Activated CD4-positive, alpha-beta memory T cell treated with anti-CD3 and anti-CD28 coated beads, Interleukin-2, amount 10 ng/mL, durations not matched to agents 7 days and 5 days (primary cell): ENCODE measurements around the gene PSMB11. TPM values are rescaled to one million over a fixed set of nuclear protein-coding genes. Genes with fewer than 3 reads are reported as not detected.
A peak's percentile ranks its signal among the peaks of the same experiment; 100 is the strongest.

Experiments
- CTCF ChIA-PET: fragments of 350-600 bp; sonication (Branson Sonifier 250); formaldehyde crosslinking; loops from one replicate; lab custom pipeline; 2021; ENCODE audit warnings: antibody characterized with exemption, inconsistent platforms; lab: Charles Lee
- POLR2A ChIA-PET: fragments of 350-600 bp; sonication (Branson Sonifier 250); formaldehyde crosslinking; loops from one replicate; lab custom pipeline; 2021; ENCODE audit warnings: antibody characterized with exemption; lab: Charles Lee
- DNase-seq: peaks from one replicate; pipeline ENCODE4 v3.0.0-alpha.2; 2020
- H3K27ac Mint-ChIP-seq: one replicate; pipeline ENCODE4 v1.8.0; 2021; ENCODE audit warnings: mild to moderate bottlenecking, mixed read lengths
- H3K27me3 Mint-ChIP-seq: one replicate; pipeline ENCODE4 v1.8.0; 2021; ENCODE audit warnings: mixed read lengths
- H3K36me3 Mint-ChIP-seq: one replicate; pipeline ENCODE4 v1.8.0; 2021; ENCODE audit warnings: low read depth, mixed read lengths
- H3K4me1 Mint-ChIP-seq: one replicate; pipeline ENCODE4 v1.8.0; 2021; ENCODE audit warnings: mixed read lengths
- H3K4me3 Mint-ChIP-seq: one replicate; pipeline ENCODE4 v1.8.0; 2021; ENCODE audit warnings: mild to moderate bottlenecking, mixed read lengths
- H3K9me3 Mint-ChIP-seq: one replicate; pipeline ENCODE4 v1.8.0; 2021; ENCODE audit warnings: mixed read lengths
- total RNA-seq, 2 experiments: library from RNA; stranded (reverse); gene quantifications; one replicate each; pipeline ENCODE4 v1.2.3, GENCODE V29; 2021

PSMB11 gene
- total RNA-seq, 2 experiments from 2014 or later: not detected

DNA sequence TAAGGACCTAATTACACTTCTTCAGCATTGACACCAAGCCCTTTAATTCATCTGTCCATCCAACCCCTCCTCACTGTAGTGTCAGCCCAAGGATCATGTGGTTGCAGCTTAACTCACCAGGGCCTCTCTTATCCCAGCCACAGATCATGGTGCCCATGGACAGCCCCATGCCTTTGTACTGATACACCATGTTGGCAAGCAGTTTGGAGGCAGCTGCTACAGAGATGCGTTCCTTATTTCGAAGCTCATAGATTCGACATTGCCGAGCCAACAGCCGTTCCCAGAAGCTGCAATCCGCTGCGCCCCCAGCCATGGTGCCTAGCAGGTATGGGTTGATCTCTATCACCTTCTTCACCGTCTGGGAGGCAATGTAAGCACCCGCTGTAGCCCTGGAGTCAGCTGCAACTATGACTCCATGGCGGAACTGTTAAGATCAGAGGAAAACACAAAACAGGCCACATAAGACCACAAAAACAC, 8.7 kb upstream of the PSMB11 start:
- H3K4me1 Mint-ChIP-seq: peaks cover 48% of the 10 kb centered on the region
- no peaks in the 10 kb centered on the region for H3K27me3 Mint-ChIP-seq
- DNase-seq: no peak
- CTCF ChIA-PET: interaction anchor here (0.6 to 2.6 kb wide), 8 partner anchors 25 to 161 kb away, joined by 3 to 16 read pairs (median 6); partner anchors contain the start of genes CDH24 and PRMT5
- peaks cover 36% of the 10 kb centered on the region for H3K36me3 Mint-ChIP-seq
- H3K9me3 Mint-ChIP-seq: no peaks in the 10 kb centered on the region
- peak overlapping the region; percentile 72 for H3K4me3 Mint-ChIP-seq
- H3K27ac Mint-ChIP-seq: peak overlapping the region; percentile 86
- POLR2A ChIA-PET: interaction anchor here (0.6 to 2.6 kb wide), 5 partner anchors 8 to 205 kb away, joined by 3 to 37 read pairs (median 9); partner anchors contain the start of genes ACIN1, C14orf119 and PRMT5

DNA sequence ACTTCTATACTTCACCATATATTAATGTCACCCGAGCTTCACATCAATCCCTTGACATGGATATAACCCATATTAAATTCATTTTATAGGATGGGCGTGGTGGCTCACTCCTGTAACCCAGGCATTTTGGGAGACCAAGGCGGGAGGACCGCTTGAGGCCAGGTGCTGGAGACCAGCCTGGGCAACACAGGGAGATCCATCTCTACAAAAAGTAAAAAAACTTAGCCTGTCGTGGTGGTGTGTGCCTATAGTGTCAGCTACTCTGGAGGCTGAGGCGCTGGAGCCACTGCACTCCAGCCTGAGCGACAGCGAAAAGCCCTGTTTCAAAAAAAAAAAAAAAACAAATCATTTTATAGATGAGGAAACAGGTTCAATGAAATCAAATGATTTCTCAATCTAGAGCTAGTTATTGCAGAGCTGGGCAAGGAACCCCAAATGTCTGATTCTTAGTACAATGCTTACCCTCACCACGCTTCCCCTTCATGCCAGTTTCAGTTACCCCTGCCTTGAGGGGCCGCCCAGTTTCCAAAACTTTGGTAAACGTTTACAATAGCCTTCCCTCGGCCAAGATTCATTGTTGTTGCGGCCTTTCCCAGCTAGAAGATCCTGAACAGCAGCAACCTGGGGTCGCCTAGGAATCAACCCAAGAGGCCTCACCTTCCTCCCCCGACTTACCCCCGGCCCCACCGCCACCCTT, 8.1 kb upstream of the PSMB11 start:
- H3K27me3 Mint-ChIP-seq: no peaks in the 10 kb centered on the region
- DNase-seq: no peak
- peaks cover 42% of the 10 kb centered on the region for H3K4me1 Mint-ChIP-seq
- ChIA-PET CTCF (interaction anchor here (0.6 to 2.6 kb wide), 9 partner anchors 24 to 161 kb away, joined by 3 to 16 read pairs (median 5); partner anchors contain the start of genes CDH24 and PRMT5), POLR2A (interaction anchor here (0.9 to 2.6 kb wide), 7 partner anchors 9 to 445 kb away, joined by 3 to 37 read pairs (median 7); partner anchors contain the start of genes ACIN1, C14orf119, DAD1 and HAUS4)
- peak overlapping the region; percentile 86 for H3K27ac Mint-ChIP-seq
- peak overlapping the region; percentile 72 for H3K4me3 Mint-ChIP-seq
- H3K36me3 Mint-ChIP-seq: peaks cover 32% of the 10 kb centered on the region
- H3K9me3 Mint-ChIP-seq: no peaks in the 10 kb centered on the region

DNA sequence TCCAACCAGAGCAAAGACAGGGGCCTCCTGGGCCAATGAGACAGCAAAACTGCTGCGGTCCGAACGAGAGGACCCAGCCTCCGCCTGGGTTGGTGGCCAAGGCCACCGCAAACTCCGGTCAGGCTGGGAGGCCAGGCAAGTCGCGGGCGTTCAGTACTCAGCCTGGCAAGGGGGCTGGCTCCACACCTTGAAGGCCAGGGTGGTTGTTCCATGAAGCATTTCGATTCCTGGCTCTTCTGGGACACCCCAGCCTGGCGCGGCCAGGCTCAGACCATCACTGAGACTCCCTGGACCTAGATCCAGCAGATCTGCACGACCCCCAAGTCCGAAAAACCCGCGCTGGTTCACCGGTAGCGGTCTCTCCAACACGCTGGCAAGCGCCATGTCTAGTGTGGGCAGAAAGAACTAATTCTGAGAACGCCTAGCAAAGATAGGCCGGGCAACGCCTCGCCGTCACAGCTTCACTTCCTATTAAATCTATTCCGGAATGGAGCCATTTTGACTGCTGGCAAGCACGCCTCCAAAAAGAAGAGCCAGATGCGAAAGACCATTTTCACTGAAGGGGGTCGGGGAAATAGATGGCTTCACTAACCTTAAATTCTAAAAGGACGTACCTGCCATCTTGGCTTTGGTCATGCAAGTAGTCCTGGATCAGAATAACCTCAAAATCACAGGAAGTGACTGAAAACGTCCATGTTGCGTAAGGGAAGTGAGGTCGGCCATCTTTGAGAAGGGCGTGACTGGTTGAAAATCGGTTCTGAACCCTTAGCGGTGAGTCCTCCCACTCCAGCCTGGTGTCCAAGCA, 7.3 kb upstream of the PSMB11 start, which contains the start of gene PSMB5:
Gene PSMB5 (minus strand): TSS at position 403 of the 805 bp plus-strand sequence. CDS start 19 bp downstream, at position 384.
- POLR2A ChIA-PET: interaction anchor here (0.9 to 2.6 kb wide), 7 partner anchors 10 to 446 kb away, joined by 3 to 37 read pairs (median 7); partner anchors contain the start of genes ACIN1, C14orf119, DAD1 and HAUS4
- DNase-seq: peak; percentile 91
- H3K4me3 Mint-ChIP-seq: peak within 1 kb of the TSS; percentile 72
- H3K9me3 Mint-ChIP-seq: no peaks in the 10 kb centered on the region
- H3K27me3 Mint-ChIP-seq: no peaks in the 10 kb centered on the region
- CTCF ChIA-PET: interaction anchor here (0.7 to 2.6 kb wide), 6 partner anchors 24 to 162 kb away, joined by 3 to 16 read pairs (median 10); partner anchors contain the start of gene CDH24
- peak within 1 kb of the TSS; percentile 86 for H3K27ac Mint-ChIP-seq
- H3K4me1 Mint-ChIP-seq: peaks cover 36% of the 10 kb centered on the region
- H3K36me3 Mint-ChIP-seq: peaks cover 26% of the 10 kb centered on the region

DNA sequence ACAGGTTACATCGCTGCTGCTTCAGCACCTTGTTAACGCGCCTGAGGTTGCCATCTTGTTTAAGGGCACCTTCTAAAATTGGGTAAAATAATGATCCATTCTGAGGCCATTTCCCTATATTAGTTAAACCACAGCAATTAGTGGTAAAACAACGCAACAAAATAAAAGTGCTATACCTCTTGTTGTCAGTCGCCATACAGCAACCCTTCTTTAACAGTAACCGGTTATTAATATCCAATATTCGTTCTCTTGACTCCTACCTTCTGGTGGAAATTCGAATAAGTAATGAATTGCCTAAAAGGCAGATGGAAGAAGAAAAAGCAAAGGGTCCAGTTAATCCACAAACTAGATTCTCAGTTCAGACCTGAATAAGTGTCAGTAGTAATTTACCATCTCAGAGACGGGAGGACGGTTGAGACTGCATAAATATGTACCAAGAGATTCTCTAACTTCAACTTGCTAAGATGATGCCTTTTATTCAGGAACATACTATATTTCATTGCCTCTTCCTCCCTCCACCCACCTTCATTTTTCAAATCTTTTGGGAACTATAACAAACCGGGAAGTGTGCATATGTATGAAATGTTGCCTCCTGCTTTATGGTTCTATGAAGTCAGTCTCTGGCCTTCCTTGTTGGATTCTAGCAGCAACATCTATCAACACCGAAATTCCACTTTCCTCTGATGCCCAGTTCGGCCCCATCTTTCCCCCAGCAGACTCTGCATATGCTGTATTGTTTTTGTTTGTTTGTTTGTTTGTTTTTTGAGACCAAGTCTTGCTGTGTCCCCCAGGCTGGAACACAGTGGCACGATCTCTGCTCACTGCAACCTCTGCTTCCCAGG, 6.5 kb upstream of the PSMB11 start:
- H3K27me3 Mint-ChIP-seq: no peaks in the 10 kb centered on the region
- peak overlapping the region; percentile 72 for H3K4me3 Mint-ChIP-seq
- H3K36me3 Mint-ChIP-seq: peaks cover 25% of the 10 kb centered on the region
- H3K27ac Mint-ChIP-seq: peak overlapping the region; percentile 86
- ChIA-PET POLR2A (interaction anchor here (1.5 to 2.6 kb wide), 4 partner anchors 27 to 106 kb away, joined by 6 to 37 read pairs (median 8); partner anchors contain the start of genes HAUS4 and PRMT5), CTCF (interaction anchor here (2.1 to 2.6 kb wide), 4 partner anchors 23 to 163 kb away, joined by 5 to 16 read pairs (median 13); partner anchors contain the start of gene CDH24)
- H3K4me1 Mint-ChIP-seq: peaks cover 36% of the 10 kb centered on the region
- DNase-seq: no peak
- H3K9me3 Mint-ChIP-seq: no peaks in the 10 kb centered on the region

DNA sequence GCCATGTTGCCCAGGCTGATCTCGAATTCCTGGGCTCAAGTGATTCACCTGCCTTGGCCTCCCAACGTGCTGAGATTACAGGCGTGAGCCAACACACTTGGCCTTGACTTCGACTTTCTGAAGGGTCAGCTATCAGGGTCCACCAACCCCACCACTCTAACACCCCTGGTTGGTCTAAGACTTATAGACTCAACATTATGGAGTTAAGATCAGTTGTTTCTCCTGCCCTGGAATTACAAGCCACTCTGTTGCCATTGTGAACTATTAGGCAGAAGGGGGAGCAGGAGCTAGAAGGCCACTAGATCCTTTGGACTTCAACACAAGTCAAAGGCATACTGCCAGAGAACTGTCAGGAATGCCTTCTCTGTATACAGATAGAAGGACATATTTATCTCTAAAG, 1.9 kb upstream of the PSMB11 start:
- ChIA-PET POLR2A (interaction anchor here (0.9 to 1.0 kb wide), 2 partner anchors 11 to 33 kb away, joined by 3 read pairs; no protein-coding TSS in a partner anchor), CTCF (interaction anchor here (0.6 to 3.1 kb wide), 5 partner anchors 13 to 221 kb away, joined by 3 to 8 read pairs (median 4); no protein-coding TSS in a partner anchor)
- no peaks in the 10 kb centered on the region for H3K36me3 Mint-ChIP-seq
- no peaks in the 10 kb centered on the region for H3K9me3 Mint-ChIP-seq
- H3K4me1 Mint-ChIP-seq: peaks cover 10% of the 10 kb centered on the region
- no peak overlapping the region for H3K27ac Mint-ChIP-seq
- H3K27me3 Mint-ChIP-seq: no peaks in the 10 kb centered on the region
- no peak overlapping the region for H3K4me3 Mint-ChIP-seq
- no peak for DNase-seq

DNA sequence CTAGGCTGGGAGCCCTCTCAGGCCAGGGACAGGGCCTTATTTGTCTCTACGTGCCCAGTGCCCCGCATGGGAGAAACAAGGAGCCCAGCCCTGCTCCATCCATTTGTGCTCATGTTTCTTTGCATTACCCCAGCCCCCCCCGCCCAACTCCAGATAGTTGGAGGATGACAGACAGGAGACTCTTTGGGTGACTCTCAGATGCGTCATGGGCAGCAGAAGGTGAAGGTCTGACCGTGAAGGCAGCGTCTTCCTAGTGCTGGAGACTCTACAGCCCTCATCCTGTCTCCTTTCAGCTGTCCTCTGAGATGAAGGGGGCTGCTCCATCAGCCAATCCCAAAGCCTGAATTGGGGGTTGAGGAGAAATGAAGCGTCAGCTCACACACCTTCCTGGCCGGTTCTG, 283 bp upstream of the PSMB11 start:
- CTCF ChIA-PET: interaction anchor here (1.9 to 3.1 kb wide), 3 partner anchors 14 to 56 kb away, joined by 6 to 8 read pairs (median 7); no protein-coding TSS in a partner anchor
- Mint-ChIP-seq H3K27ac (no peak overlapping the region), H3K4me1 (peaks cover under 1% of the 10 kb centered on the region), H3K27me3 (no peaks in the 10 kb centered on the region), H3K4me3 (no peak overlapping the region), H3K36me3 (no peaks in the 10 kb centered on the region), H3K9me3 (no peaks in the 10 kb centered on the region)
- DNase-seq: no peak
- POLR2A ChIA-PET: interaction anchor here (1.2 kb wide), 1 partner anchor 35 kb away, joined by 5 read pairs; no protein-coding TSS in a partner anchor

DNA sequence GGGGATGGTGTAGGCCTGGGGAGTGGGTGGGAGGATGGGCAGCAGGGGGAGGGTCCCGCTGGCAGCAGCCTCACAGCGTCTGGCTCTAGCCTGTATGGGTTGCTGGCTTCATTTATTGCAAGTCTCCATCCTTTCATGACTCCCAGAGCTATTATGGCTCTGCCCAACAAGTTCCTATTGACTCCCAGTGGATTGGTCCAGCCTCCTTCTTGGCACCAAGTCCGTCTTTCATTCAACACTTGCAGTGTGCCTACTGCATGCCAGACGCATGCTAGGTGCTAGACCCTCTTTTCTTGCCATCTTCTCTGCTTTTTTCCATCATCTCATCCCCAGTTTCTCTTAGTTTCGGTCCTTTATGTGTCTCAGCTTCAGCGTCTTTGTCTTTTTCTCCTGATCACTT, 1.1 kb downstream of the PSMB11 start:
- Mint-ChIP-seq H3K27ac (no peak overlapping the region), H3K36me3 (no peaks in the 10 kb centered on the region), H3K4me3 (no peak overlapping the region), H3K9me3 (no peaks in the 10 kb centered on the region), H3K4me1 (no peaks in the 10 kb centered on the region), H3K27me3 (no peaks in the 10 kb centered on the region)
- ChIA-PET POLR2A (interaction anchor here (1.2 kb wide), 1 partner anchor 37 kb away, joined by 5 read pairs; no protein-coding TSS in a partner anchor), CTCF (interaction anchor here (1.9 to 2.2 kb wide), 2 partner anchors 13 to 26 kb away, joined by 6 to 7 read pairs; no protein-coding TSS in a partner anchor)
- no peak for DNase-seq

DNA sequence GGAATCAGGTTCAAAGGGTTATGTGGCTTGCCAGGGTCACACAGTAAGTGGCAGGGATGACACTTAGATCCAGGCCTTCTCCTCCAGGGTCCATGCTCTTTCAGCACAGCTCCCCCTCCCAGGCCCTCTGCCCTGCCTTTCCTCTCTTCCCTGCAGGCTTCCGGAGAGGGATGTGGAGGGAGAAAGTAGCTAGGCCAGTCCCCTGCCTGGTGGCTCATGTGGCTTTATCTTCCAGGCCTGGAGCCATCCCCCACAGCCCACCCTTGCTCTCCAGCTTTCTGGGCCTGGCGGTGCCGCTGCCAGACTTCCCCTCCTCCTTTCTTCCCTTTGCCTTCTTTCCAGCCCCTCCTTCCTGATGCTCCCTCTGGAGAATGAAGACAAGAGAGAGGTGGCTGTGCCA, 1.7 kb downstream of the PSMB11 start:
- H3K27me3 Mint-ChIP-seq: no peaks in the 10 kb centered on the region
- no peaks in the 10 kb centered on the region for H3K9me3 Mint-ChIP-seq
- no peaks in the 10 kb centered on the region for H3K36me3 Mint-ChIP-seq
- CTCF ChIA-PET: interaction anchor here (1.9 to 2.2 kb wide), 2 partner anchors 12 to 25 kb away, joined by 6 to 7 read pairs; no protein-coding TSS in a partner anchor
- no peaks in the 10 kb centered on the region for H3K4me1 Mint-ChIP-seq
- no peak overlapping the region for H3K4me3 Mint-ChIP-seq
- no peak for DNase-seq
- POLR2A ChIA-PET: no interaction called here
- H3K27ac Mint-ChIP-seq: no peak overlapping the region

DNA sequence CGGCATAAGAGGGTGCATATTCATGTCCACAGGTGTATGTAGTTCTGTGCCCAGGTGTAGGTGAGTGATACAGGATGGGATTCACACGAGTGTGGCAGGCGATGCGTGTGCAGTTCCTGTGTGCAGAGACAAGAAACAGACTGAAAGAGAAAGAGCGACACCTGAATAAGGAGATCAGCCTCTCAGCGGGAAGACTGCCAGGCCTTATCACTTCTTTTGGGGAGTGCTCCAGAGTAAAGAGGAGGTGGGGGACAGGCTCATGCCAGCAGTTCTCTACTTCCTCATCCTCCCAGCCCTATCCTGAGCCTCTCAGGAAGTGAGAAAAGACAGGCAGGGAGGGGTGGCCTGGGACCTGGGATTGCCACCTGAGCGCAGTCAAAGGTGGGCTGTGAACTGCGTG, 2.8 kb downstream of the PSMB11 start:
- H3K36me3 Mint-ChIP-seq: no peaks in the 10 kb centered on the region
- H3K4me1 Mint-ChIP-seq: no peaks in the 10 kb centered on the region
- no peak overlapping the region for H3K27ac Mint-ChIP-seq
- ChIA-PET POLR2A (no interaction called here), CTCF (no interaction called here)
- no peaks in the 10 kb centered on the region for H3K27me3 Mint-ChIP-seq
- no peaks in the 10 kb centered on the region for H3K9me3 Mint-ChIP-seq
- no peak overlapping the region for H3K4me3 Mint-ChIP-seq
- no peak for DNase-seq

DNA sequence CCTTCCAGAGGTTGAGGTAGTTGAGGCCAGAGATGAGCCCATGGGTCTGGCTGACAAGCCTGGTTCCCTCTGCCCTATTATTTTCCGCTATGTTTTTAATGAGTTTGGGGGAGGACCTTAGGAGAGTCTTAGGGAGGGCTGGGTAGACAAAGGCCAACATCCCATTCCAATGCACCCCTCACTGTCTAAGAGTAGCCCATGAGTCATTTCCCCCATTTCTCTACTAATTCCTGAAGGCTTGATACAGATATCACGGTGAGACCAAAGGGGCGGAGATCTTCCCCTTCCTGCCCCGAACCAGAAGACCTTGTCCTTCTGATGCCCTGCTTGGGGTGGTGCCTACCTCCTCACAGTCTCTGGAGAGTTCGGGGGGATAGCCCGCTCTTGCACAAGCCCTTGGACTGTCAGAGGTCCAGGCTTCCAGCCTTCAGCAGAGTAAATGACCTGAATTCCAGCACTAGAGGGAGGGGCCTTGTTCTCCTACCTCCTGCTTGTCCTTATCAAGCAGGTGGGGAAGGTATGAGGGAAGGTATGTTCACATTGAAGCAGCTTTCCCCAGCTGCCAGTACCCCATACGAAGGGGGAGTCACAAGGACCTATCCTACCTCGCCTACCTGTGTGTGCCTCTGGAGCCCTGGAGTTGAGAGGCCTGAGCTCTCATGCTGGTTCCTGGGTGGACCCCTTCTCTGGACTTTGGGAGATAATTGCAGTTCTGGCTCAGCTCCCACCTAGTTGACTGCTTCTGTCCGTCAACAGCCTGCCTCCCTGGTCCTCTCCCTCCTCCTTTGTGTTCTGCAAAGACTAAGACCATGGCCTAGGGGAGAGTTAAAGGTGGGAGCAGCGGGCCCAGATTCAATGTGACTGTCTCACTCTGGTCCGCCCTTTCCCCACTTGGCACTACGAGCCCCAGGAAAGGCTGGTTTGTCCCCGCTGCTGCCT, 3.7 kb downstream of the PSMB11 start:
- Mint-ChIP-seq H3K4me3 (no peak overlapping the region), H3K4me1 (no peaks in the 10 kb centered on the region), H3K9me3 (no peaks in the 10 kb centered on the region), H3K27me3 (no peaks in the 10 kb centered on the region), H3K27ac (no peak overlapping the region), H3K36me3 (no peaks in the 10 kb centered on the region)
- ChIA-PET POLR2A (no interaction called here), CTCF (interaction anchor here (1.0 kb wide), 1 partner anchor 23 kb away, joined by 3 read pairs; no protein-coding TSS in a partner anchor)
- no peak for DNase-seq
